Posterior cingulate gyrus (tissue), 11 donors: ENCODE measurements around the gene NEURL1.

Experiments
- DNase-seq, 10 donors: peaks; one replicate each; pipeline versions ENCODE4 v3.0.0 to v3.0.0-alpha.2; 2020 to 2021; ENCODE audit warnings: mixed read lengths in 3 of 10
- intact Hi-C: fragments of 100-400 bp; cut with DNase I; formaldehyde crosslinking; loops from one replicate; pipeline ENCODE4 v1.15.1; 2023

NEURL1 gene

GRCh38 chr10:103541616-103542015, 48.1 kb downstream of the NEURL1 start:
- intact Hi-C loops = loop anchor here (5.0 kb wide), 1 partner anchor 49 kb away; the partner anchor contains the start of gene NEURL1
- peak in 1 of 10 donors; percentile 35 for DNase-seq

GRCh38 chr10:103542764-103543616, 49.5 kb downstream of the NEURL1 start:
- DNase-seq = peak in 9 of 10 donors; percentile 38 to 94 (median 72)
- intact Hi-C loops = loop anchor here (5.0 kb wide), 1 partner anchor 51 kb away; the partner anchor contains the start of gene NEURL1

GRCh38 chr10:103543617-103544525, 50.4 kb downstream of the NEURL1 start:
- intact Hi-C loops = loop anchor here (5.0 kb wide), 1 partner anchor 52 kb away; the partner anchor contains the start of gene NEURL1
- DNase-seq = peak in 1 of 10 donors; percentile 56

- intact Hi-C loops = loop anchor here (5.0 kb wide), 1 partner anchor 52 kb away; the partner anchor contains the start of gene NEURL1
- DNase-seq = peak in 1 of 10 donors; percentile 25
These were observed 51.3 kb downstream of the NEURL1 start for GRCh38 chr10:103544657-103545310.

- DNase-seq = peak in 1 of 10 donors; percentile 33
- intact Hi-C loops = no loop called here
These were observed 51.9 kb downstream of the NEURL1 start for GRCh38 chr10:103545366-103545765.

- DNase-seq = peak in 1 of 10 donors; percentile 60
These were observed 52.3 kb downstream of the NEURL1 start for GRCh38 chr10:103545771-103546281.

GRCh38 chr10:103546401-103546800, 52.9 kb downstream of the NEURL1 start:
- intact Hi-C loops = no loop called here
- peak in 1 of 10 donors; percentile 9 for DNase-seq

More at GRCh38 chr10:103545771-103546281, 52.3 kb downstream of the NEURL1 start:
- intact Hi-C loops = no loop called here

GRCh38 chr10:103547391-103547946, 54.0 kb downstream of the NEURL1 start:
- peak in 3 of 10 donors; percentile 25 to 85 (median 79) for DNase-seq

GRCh38 chr10:103548006-103548405, 54.5 kb downstream of the NEURL1 start:
- intact Hi-C loops = no loop called here
- no peak for DNase-seq

More at GRCh38 chr10:103547391-103547946, 54.0 kb downstream of the NEURL1 start:
- intact Hi-C loops = no loop called here

- intact Hi-C loops = no loop called here
These were observed 55.3 kb downstream of the NEURL1 start for GRCh38 chr10:103548581-103549348.

GRCh38 chr10:103549349-103549685, 55.8 kb downstream of the NEURL1 start:
- intact Hi-C loops = no loop called here
- DNase-seq = no peak

More at GRCh38 chr10:103548581-103549348, 55.3 kb downstream of the NEURL1 start:
- peak in 1 of 10 donors; percentile 60 for DNase-seq

- DNase-seq = peak in 2 of 10 donors; percentile 15 to 41
- intact Hi-C loops = no loop called here
These were observed 56.7 kb downstream of the NEURL1 start for GRCh38 chr10:103550229-103550628.

- intact Hi-C loops = no loop called here
- peak in 2 of 10 donors; percentile 72 to 73 for DNase-seq
These were observed 58.4 kb downstream of the NEURL1 start for GRCh38 chr10:103551619-103552602.

- intact Hi-C loops = no loop called here
- DNase-seq = peak in 3 of 10 donors; percentile 60 to 86 (median 84)
These were observed 59.6 kb downstream of the NEURL1 start for GRCh38 chr10:103552856-103553742.

GRCh38 chr10:103553743-103554487, 60.4 kb downstream of the NEURL1 start:
- intact Hi-C loops = no loop called here
- peak in 4 of 10 donors; percentile 46 to 90 (median 72) for DNase-seq
